ENCODE results near the gene ETS1. TPM values are rescaled to one million over a fixed set of nuclear protein-coding genes. Genes with fewer than 3 reads are reported as not detected.

Gene ETS1
- total RNA-seq, 2 donors from 2014 or later: 19.3 to 37.6 TPM

DNA sequence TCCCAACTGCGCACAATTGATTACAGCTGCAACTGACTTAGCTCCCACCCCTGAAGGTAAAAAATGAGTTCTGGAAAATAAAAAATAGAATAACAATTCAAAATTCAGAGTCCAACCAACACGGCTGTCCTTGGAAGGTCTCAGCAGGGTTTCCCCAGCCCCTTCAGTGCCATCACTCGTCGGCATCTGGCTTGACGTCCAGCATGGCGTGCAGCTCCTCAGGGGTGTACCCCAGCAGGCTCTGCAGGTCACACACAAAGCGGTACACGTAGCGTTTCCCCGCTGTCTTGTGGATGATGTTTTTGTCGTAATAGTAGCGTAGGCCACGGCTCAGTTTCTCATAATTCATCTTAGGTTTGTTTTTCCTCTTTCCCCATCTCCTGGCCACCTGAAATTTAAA lies 125.2 kb downstream of the ETS1 start:
- no peak for DNase-seq
- Histone ChIP-seq H3K4me1 (no peaks in the 10 kb centered on the region), H3K36me3 (no peaks in the 10 kb centered on the region), H3K27me3 (no peaks in the 10 kb centered on the region), H3K9ac (ENCODE audit: low read depth in 2 of 2, low read length in 2 of 2) (no peak overlapping the region), H3K27ac (no peak overlapping the region), H3K4me3 (no peak overlapping the region), H3K9me3 (no peaks in the 10 kb centered on the region)
- intact Hi-C loops (cut with DNase I): no loop called here
- TF ChIP-seq, protein P1, sequence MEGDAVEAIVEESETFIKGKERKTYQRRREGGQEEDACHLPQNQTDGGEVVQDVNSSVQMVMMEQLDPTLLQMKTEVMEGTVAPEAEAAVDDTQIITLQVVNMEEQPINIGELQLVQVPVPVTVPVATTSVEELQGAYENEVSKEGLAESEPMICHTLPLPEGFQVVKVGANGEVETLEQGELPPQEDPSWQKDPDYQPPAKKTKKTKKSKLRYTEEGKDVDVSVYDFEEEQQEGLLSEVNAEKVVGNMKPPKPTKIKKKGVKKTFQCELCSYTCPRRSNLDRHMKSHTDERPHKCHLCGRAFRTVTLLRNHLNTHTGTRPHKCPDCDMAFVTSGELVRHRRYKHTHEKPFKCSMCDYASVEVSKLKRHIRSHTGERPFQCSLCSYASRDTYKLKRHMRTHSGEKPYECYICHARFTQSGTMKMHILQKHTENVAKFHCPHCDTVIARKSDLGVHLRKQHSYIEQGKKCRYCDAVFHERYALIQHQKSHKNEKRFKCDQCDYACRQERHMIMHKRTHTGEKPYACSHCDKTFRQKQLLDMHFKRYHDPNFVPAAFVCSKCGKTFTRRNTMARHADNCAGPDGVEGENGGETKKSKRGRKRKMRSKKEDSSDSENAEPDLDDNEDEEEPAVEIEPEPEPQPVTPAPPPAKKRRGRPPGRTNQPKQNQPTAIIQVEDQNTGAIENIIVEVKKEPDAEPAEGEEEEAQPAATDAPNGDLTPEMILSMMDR (IDR thresholded peaks at IDR 0.05): no peak

DNA sequence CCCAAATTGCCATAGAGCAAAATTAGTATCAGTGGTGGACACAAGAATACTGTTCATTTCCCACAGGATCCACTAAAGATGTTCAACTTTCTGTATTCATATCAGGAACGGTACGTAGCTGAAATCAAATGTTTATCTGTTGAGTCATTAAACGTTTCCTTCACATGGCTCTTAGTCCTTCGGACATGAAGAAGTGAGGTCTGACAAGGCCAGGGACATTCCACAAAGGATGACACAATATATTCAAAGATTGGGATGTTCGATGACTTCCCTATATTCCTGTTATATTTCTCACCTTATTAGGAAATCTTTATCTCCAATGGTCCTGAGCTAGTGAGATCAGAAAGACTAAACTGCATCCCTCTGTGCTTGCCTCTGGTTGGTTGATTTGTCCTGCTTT lies 129.0 kb downstream of the ETS1 start:
- no peak overlapping the region for H3K9ac ChIP-seq (ENCODE audit: low read depth in 2 of 2, low read length in 2 of 2)
- H3K4me3 ChIP-seq: no peak overlapping the region
- TF ChIP-seq, protein P1 (IDR thresholded peaks at IDR 0.05): no peak
- no peaks in the 10 kb centered on the region for H3K36me3 ChIP-seq
- intact Hi-C loops (cut with DNase I): no loop called here
- no peak for DNase-seq
- H3K27ac ChIP-seq: no peak overlapping the region
- peaks cover 11% of the 10 kb centered on the region for H3K4me1 ChIP-seq
- H3K9me3 ChIP-seq: no peaks in the 10 kb centered on the region
- no peaks in the 10 kb centered on the region for H3K27me3 ChIP-seq

- Histone ChIP-seq H3K9ac (ENCODE audit: low read depth in 2 of 2, low read length in 2 of 2) (no peak overlapping the region), H3K36me3 (no peaks in the 10 kb centered on the region), H3K4me3 (no peak overlapping the region), H3K27ac (no peak overlapping the region), H3K9me3 (no peaks in the 10 kb centered on the region), H3K4me1 (peaks cover 15% of the 10 kb centered on the region), H3K27me3 (no peaks in the 10 kb centered on the region)
- no peak for DNase-seq
- TF ChIP-seq, protein P1 (IDR thresholded peaks at IDR 0.05): no peak
- intact Hi-C loops (cut with DNase I): no loop called here
Observed at GRCh38 chr11:128457874-128458273, 129.5 kb downstream of the ETS1 start.

- H3K4me1 ChIP-seq: peaks cover 27% of the 10 kb centered on the region
- TF ChIP-seq, protein P1 (IDR thresholded peaks at IDR 0.05): no peak
- no peak overlapping the region for H3K27ac ChIP-seq
- H3K36me3 ChIP-seq: no peaks in the 10 kb centered on the region
- H3K9me3 ChIP-seq: no peaks in the 10 kb centered on the region
- H3K9ac ChIP-seq (ENCODE audit: low read depth in 2 of 2, low read length in 2 of 2): no peak overlapping the region
- no peak overlapping the region for H3K4me3 ChIP-seq
- no peak for DNase-seq
- no peaks in the 10 kb centered on the region for H3K27me3 ChIP-seq
- intact Hi-C loops (cut with DNase I): no loop called here
Observed at GRCh38 chr11:128456566-128457268, 130.6 kb downstream of the ETS1 start.

DNA sequence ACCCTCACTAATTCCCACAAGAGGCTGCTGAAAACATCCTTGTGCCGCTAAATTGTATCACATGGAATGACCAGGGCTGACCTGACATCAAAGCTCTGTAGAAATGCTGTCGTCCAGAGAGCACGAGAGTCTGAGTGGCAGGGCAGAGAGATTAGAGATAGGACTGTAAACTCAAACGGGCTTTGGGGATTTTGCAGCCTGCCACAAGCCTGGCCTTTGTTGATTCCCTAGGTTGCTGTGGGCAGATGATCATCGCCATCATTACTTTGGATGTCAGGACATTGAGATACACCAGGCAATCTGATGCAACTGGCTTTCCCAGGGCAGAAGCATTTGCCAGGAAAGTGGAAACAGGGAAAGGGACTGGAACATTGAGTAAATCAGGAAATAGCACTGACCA lies 131.6 kb downstream of the ETS1 start:
- intact Hi-C loops (cut with DNase I): no loop called here
- H3K9ac ChIP-seq (ENCODE audit: low read depth in 2 of 2, low read length in 2 of 2): no peak overlapping the region
- no peak for DNase-seq
- no peaks in the 10 kb centered on the region for H3K9me3 ChIP-seq
- H3K4me3 ChIP-seq: no peak overlapping the region
- TF ChIP-seq, protein P1 (IDR thresholded peaks at IDR 0.05): no peak
- H3K36me3 ChIP-seq: no peaks in the 10 kb centered on the region
- no peaks in the 10 kb centered on the region for H3K27me3 ChIP-seq
- peaks cover 29% of the 10 kb centered on the region for H3K4me1 ChIP-seq
- no peak overlapping the region for H3K27ac ChIP-seq

Measured in colonic mucosa (tissue), 4 donors.